OCI-LY1 (cell line): ENCODE results near the gene NDUFS8.

ENCODE experiments used
- H2AFZ ChIP-seq: fragments of 200-600 bp; sonication (generic), shearing (Covaris generic); 2 replicates; pipeline ENCODE4 v1.6.0; 2014; ENCODE audit warnings: antibody characterized with exemption, mild to moderate bottlenecking, low read length
- H3F3A ChIP-seq: fragments of 200-600 bp; sonication (generic), shearing (Covaris generic); 2 replicates; pipeline ENCODE4 v1.6.0; 2014; ENCODE audit warnings: mild to moderate bottlenecking, antibody characterized with exemption, low read length, moderate library complexity; ENCODE audit not compliant: insufficient read depth
- H3K27ac ChIP-seq: fragments of 200-600 bp; sonication (generic); 2 replicates; pipeline ENCODE4 v1.5.1; 2014; ENCODE audit warnings: low read length, mixed run types, mild to moderate bottlenecking, low read depth; ENCODE audit not compliant: poor library complexity, severe bottlenecking
- H3K27me3 ChIP-seq: fragments of 200-600 bp; sonication (generic); 2 replicates; pipeline ENCODE4 v1.6.0; 2014; ENCODE audit warnings: antibody characterized with exemption, mild to moderate bottlenecking, low read length, moderate library complexity; ENCODE audit not compliant: insufficient read depth
- H3K36me3 ChIP-seq: fragments of 200-600 bp; sonication (generic); 2 replicates; pipeline ENCODE4 v1.6.1; 2014; ENCODE audit warnings: mild to moderate bottlenecking, antibody characterized with exemption, low read length, moderate library complexity, mixed read lengths; ENCODE audit not compliant: insufficient read depth
- H3K4me1 ChIP-seq: fragments of 200-600 bp; sonication (generic); 2 replicates; pipeline ENCODE4 v1.5.1; 2014; ENCODE audit warnings: mild to moderate bottlenecking, low read length, moderate library complexity; ENCODE audit not compliant: insufficient read depth, severe bottlenecking
- H3K4me2 ChIP-seq: fragments of 200-600 bp; sonication (generic), shearing (Covaris generic); 2 replicates; pipeline ENCODE4 v1.6.1; 2014; ENCODE audit warnings: low read length
- H3K4me3 ChIP-seq: fragments of 200-600 bp; sonication (generic); 2 replicates; pipeline ENCODE4 v1.5.1; 2014; ENCODE audit warnings: low read length, low read depth, mild to moderate bottlenecking, mixed read lengths; ENCODE audit not compliant: poor library complexity, severe bottlenecking
- H3K79me2 ChIP-seq: fragments of 200-600 bp; shearing (Covaris generic); 2 replicates; pipeline ENCODE4 v1.6.1; 2016; ENCODE audit warnings: mixed run types, low read length, mixed read lengths; ENCODE audit not compliant: insufficient read depth
- H3K9ac ChIP-seq: fragments of 200-600 bp; sonication (generic), shearing (Covaris generic); 2 replicates; pipeline ENCODE4 v1.6.1; 2014; ENCODE audit warnings: mild to moderate bottlenecking, low read length, mixed read lengths
- H3K9me2 ChIP-seq: fragments of 200-600 bp; sonication (generic), shearing (Covaris generic); 2 replicates; pipeline ENCODE4 v1.6.1; 2014; ENCODE audit warnings: low read depth, mild to moderate bottlenecking, low read length, mixed read lengths
- H3K9me3 ChIP-seq: fragments of 200-600 bp; shearing (Covaris generic); 2 replicates; pipeline ENCODE4 v1.6.1; 2014; ENCODE audit warnings: low read length, mixed read lengths
- H4K20me1 ChIP-seq: fragments of 200-600 bp; sonication (generic), shearing (Covaris generic); 2 replicates; pipeline ENCODE4 v1.6.0; 2016; ENCODE audit warnings: mild to moderate bottlenecking, low read length; ENCODE audit not compliant: insufficient read depth
- EZH2 ChIP-seq: fragments of 200-600 bp; sonication (generic), shearing (Covaris generic); IDR thresholded peaks from 2 replicates; pipeline ENCODE4 v1.8.0; 2017; ENCODE audit warnings: borderline replicate concordance, mixed run types, mild to moderate bottlenecking, antibody characterized with exemption, low read length, moderate library complexity, mixed read lengths
- TF ChIP-seq, protein P1 (sequence below): fragments of 200-600 bp; sonication (generic), shearing (Covaris generic); IDR thresholded peaks from 2 replicates; pipeline ENCODE4 v1.5.1; 2017; ENCODE audit warnings: mild to moderate bottlenecking, antibody characterized with exemption, low read length, moderate library complexity, mixed read lengths

NDUFS8 gene

DNA sequence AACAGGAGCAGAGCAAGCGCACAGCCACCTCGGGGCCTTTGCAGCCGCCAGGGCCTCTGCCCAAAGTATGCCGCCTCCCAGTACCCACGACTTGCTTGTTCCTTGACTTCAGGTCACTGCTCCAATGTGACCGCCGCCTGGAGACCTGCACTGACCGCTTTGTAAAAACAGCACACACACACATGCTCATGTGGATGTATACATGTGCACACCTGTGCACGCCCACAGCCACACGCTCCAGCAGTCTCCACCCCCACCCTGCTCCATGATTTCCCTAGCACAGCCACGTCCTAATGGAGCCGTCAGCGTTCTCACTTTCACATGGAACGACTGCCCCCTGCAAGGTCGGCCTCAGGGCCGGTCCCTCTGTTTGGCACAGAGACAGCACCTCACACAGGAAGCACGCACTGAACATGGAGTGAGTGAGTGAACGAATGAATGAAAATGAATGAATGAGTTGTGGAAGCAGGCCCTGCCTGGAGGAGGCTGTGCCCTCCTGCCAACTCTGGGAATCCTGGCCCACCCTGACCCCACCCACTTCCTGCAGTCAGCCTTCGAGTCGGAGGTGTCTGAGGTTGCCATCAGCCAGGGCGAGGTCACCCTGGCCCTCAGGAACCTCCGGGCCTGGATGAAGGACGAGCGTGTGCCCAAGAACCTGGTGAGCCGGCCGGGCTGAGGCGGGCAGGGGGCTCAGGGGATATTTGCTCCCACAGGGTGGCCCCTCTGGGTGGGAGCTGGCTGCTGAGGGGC, 12.3 kb upstream of the NDUFS8 start:
- peaks cover 5% of the 10 kb centered on the region for H3K27me3 ChIP-seq
- H3K9ac ChIP-seq, result no peak overlapping the region
- H3K9me3 ChIP-seq, result no peaks in the 10 kb centered on the region
- H3F3A ChIP-seq, result no peaks in the 10 kb centered on the region
- H3K27ac ChIP-seq, result no peak overlapping the region
- no peaks in the 10 kb centered on the region for H3K79me2 ChIP-seq
- no peak overlapping the region for H2AFZ ChIP-seq
- no peaks in the 10 kb centered on the region for H3K36me3 ChIP-seq
- no peaks in the 10 kb centered on the region for H4K20me1 ChIP-seq
- no peaks in the 10 kb centered on the region for H3K4me1 ChIP-seq
- no peaks in the 10 kb centered on the region for H3K9me2 ChIP-seq
- TF ChIP-seq, protein P1, sequence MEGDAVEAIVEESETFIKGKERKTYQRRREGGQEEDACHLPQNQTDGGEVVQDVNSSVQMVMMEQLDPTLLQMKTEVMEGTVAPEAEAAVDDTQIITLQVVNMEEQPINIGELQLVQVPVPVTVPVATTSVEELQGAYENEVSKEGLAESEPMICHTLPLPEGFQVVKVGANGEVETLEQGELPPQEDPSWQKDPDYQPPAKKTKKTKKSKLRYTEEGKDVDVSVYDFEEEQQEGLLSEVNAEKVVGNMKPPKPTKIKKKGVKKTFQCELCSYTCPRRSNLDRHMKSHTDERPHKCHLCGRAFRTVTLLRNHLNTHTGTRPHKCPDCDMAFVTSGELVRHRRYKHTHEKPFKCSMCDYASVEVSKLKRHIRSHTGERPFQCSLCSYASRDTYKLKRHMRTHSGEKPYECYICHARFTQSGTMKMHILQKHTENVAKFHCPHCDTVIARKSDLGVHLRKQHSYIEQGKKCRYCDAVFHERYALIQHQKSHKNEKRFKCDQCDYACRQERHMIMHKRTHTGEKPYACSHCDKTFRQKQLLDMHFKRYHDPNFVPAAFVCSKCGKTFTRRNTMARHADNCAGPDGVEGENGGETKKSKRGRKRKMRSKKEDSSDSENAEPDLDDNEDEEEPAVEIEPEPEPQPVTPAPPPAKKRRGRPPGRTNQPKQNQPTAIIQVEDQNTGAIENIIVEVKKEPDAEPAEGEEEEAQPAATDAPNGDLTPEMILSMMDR, result no peak
- TF ChIP-seq EZH2, result no peak
- no peak overlapping the region for H3K4me3 ChIP-seq
- no peak overlapping the region for H3K4me2 ChIP-seq

DNA sequence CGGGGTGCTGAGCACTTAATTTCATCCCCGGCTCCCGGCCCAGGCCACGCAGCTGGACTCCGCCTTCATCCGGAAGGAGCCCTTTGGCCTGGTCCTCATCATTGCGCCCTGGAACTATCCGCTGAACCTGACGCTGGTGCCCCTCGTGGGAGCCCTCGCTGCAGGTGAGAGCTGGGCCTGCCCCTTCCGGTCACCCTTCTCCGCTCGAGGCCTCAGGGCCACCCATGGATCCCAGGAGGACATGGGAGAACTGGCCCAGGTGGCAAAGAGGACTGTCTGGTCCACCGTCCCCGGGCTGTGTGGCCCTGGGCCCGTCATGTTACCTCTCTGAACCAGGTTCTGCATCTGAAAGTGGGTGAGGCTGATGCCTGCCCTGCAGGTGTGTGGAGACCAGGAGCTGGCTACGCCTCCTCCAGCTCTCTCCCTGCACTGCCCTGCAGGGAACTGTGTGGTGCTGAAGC, 11.7 kb upstream of the NDUFS8 start:
- Histone ChIP-seq H3K79me2 (no peaks in the 10 kb centered on the region), H2AFZ (no peak overlapping the region), H3K27ac (no peak overlapping the region), H3K36me3 (no peaks in the 10 kb centered on the region), H3K9ac (no peak overlapping the region), H3K9me3 (no peaks in the 10 kb centered on the region), H3F3A (no peaks in the 10 kb centered on the region), H3K4me2 (no peak overlapping the region), H3K4me3 (no peak overlapping the region), H3K27me3 (peaks cover 5% of the 10 kb centered on the region), H3K9me2 (no peaks in the 10 kb centered on the region), H4K20me1 (no peaks in the 10 kb centered on the region), H3K4me1 (no peaks in the 10 kb centered on the region)
- TF ChIP-seq, protein P1, result no peak
- TF ChIP-seq EZH2, result no peak

DNA sequence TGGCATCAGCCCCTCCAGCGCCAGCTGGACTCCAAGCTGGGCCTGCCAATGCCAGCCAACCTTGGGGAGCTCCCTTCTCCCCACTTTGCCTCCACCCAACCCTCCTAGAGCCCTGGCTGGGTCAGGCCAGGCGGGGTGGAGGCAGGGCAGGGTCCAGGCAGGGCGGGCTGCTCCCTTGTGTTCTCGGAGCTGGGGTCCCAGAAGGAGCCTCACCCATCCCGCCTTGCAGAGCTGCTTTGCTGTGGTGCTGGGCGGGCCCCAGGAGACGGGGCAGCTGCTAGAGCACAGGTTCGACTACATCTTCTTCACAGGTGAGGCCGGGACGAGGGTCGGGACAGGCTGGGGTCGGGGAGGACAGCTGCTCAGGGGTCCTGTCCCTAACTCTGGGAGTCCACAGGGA, 11.0 kb upstream of the NDUFS8 start:
- TF ChIP-seq, protein P1, result no peak
- TF ChIP-seq EZH2, result no peak
- Histone ChIP-seq H3K27ac (no peak overlapping the region), H3K36me3 (no peaks in the 10 kb centered on the region; the same call in 1 of the 2 replicates), H3K4me3 (no peak overlapping the region), H3K9me3 (no peaks in the 10 kb centered on the region), H3K4me2 (no peak overlapping the region), H3K27me3 (peaks cover 5% of the 10 kb centered on the region), H3K79me2 (no peaks in the 10 kb centered on the region), H3K9me2 (no peaks in the 10 kb centered on the region), H3K4me1 (no peaks in the 10 kb centered on the region), H4K20me1 (no peaks in the 10 kb centered on the region), H3F3A (no peaks in the 10 kb centered on the region), H2AFZ (no peak overlapping the region), H3K9ac (no peak overlapping the region)
